ENCODE data around the gene NECTIN1. TPM values are rescaled to one million over a fixed set of nuclear protein-coding genes. Genes with fewer than 3 reads are reported as not detected.

The NECTIN1 gene
- total RNA-seq, 3 donors from 2014 or later, result 19.6 to 48.9 (median 45.1) TPM

DNA sequence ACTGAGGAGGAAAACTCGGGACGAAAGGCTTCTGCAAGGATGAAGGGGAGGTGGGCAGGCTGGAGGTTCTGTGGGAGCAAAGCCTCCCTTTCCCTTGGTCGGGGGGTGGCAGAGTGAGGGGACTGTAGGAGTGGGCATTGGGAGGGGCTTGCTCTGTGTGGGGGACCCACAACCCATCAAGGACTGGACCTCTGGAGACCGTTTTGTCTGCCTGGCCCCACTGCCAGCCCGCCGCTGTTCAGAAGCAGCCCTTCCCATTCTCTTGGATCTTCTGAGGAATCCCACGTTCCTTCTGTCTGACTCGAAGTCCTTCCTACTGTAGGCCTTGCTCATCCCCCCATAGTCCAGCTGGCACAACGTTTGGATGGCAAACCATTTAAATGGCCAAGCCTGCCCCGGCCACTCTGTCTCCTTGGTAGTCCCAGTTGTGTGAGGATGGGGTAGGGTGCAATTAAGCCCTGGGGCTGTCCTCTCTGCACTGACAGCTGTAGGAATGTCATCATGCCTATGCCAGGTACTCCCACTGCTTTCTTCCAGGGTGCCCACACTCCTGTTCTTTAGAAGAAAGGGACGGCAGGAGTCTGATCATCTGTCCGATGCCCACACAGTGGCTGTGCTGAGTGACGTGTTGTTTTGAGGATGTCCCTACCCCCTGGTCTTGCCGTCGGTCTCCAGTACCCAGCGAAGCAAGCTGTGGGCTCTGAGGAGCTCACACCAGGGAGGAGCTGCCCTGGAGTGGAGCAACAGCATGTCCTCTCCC, 17.0 kb upstream of the NECTIN1 start:
- DNase-seq (no peak), ATAC-seq (no peak)
- Histone ChIP-seq H3K36me3 (ENCODE audit: low read depth) (no peaks in the 10 kb centered on the region), H3K9me3 (no peaks in the 10 kb centered on the region), H3K4me3 (no peak overlapping the region), H3K4me1 (ENCODE audit: low read depth) (peaks cover 22% of the 10 kb centered on the region)
- intact Hi-C loops (cut with DNase I, micrococcal nuclease), result no loop called here
- no peak for TF ChIP-seq CTCF (IDR thresholded peaks at IDR 0.05)

DNA sequence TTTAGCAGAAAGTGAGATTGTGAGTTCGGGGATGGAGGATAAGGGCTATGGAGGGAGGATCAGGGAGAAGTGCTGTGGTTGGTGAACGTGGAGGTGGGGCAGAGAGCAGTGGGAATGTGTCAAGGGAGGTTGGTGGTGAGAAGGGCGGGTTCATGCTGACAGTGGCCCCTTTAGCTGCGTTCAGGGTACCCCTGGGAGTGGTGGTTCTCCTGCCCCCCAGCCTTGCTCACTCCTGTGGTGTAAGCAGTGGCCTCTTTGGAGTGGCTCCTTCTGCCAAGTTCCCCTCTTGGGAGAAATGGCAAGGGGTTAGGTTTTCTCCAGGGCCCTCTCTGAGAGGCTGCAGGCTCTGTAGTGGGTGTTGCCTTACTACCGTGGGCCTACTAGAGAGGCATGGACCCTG, 16.1 kb upstream of the NECTIN1 start:
- H3K4me3 ChIP-seq, result no peak overlapping the region
- no peaks in the 10 kb centered on the region for H3K36me3 ChIP-seq (ENCODE audit: low read depth)
- TF ChIP-seq CTCF (IDR thresholded peaks at IDR 0.05), result no peak
- DNase-seq, result no peak
- no peaks in the 10 kb centered on the region for H3K9me3 ChIP-seq
- no peak for ATAC-seq
- H3K4me1 ChIP-seq (ENCODE audit: low read depth), result peaks cover 31% of the 10 kb centered on the region
- intact Hi-C loops (cut with DNase I, micrococcal nuclease), result no loop called here

GRCh38 chr11:119744577-119744976, 15.6 kb upstream of the NECTIN1 start:
- peaks cover 35% of the 10 kb centered on the region for H3K4me1 ChIP-seq (ENCODE audit: low read depth)
- H3K4me3 ChIP-seq, result no peak overlapping the region
- no peak for TF ChIP-seq CTCF (IDR thresholded peaks at IDR 0.05)
- H3K36me3 ChIP-seq (ENCODE audit: low read depth), result no peaks in the 10 kb centered on the region
- no peaks in the 10 kb centered on the region for H3K9me3 ChIP-seq
- DNase-seq (no peak), ATAC-seq (no peak)
- intact Hi-C loops (cut with DNase I, micrococcal nuclease), result no loop called here

DNA sequence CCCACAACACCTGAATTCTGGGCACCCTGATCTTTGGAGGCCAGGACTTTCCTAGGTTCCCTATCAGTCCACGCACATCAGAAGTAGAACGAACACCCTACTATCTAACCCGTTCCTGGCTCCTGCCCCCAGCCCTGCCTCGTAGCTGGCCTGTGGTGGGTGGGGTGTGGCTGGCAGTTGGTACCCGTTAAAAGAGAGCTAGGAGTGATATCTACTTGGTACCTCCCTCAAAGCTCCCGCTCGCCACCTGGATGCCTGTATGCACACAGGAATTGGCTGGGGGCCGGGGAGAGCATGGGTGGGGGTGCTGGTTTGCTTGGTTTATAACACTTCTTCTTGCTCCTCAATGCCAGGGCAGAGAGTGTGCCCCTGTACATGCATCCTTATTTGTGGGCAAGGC, 14.0 kb upstream of the NECTIN1 start:
- ATAC-seq (peak; percentile 41), DNase-seq (peak; percentile 67 to 87 (median 71))
- intact Hi-C loops (cut with DNase I, micrococcal nuclease), result no loop called here
- no peak overlapping the region for H3K4me3 ChIP-seq
- H3K9me3 ChIP-seq, result no peaks in the 10 kb centered on the region
- no peaks in the 10 kb centered on the region for H3K36me3 ChIP-seq (ENCODE audit: low read depth)
- no peak for TF ChIP-seq CTCF (IDR thresholded peaks at IDR 0.05)
- peaks cover 47% of the 10 kb centered on the region for H3K4me1 ChIP-seq (ENCODE audit: low read depth)

GRCh38 chr11:119742263-119742861, 13.4 kb upstream of the NECTIN1 start:
- no peak for TF ChIP-seq CTCF (IDR thresholded peaks at IDR 0.05)
- Histone ChIP-seq H3K4me3 (no peak overlapping the region), H3K4me1 (ENCODE audit: low read depth) (peaks cover 53% of the 10 kb centered on the region), H3K36me3 (ENCODE audit: low read depth) (no peaks in the 10 kb centered on the region), H3K9me3 (no peaks in the 10 kb centered on the region)
- DNase-seq (peak; percentile 45 to 71 (median 53)), ATAC-seq (peak; percentile 1)
- intact Hi-C loops (cut with DNase I, micrococcal nuclease), result no loop called here
